Caki2 (cell line): ENCODE measurements around the gene DUSP16. TPM values are rescaled to one million over a fixed set of nuclear protein-coding genes. Genes with fewer than 3 reads are reported as not detected.
"Not testable (repeated sequence)": the region's sequence is repeated elsewhere in the genome, so short reads cannot be mapped to it uniquely, and the experiment has no call there.

Source experiments
- DNase-seq: peaks from one replicate; pipeline ENCODE4 v3.0.0-alpha.2; 2015; ENCODE audit warnings: low read depth
- in situ Hi-C: cut with HindIII; loops from 2 replicates; pipeline ENCODE4 v1.10.0; 2016; ENCODE audit warnings: low sequenced_read_pairs, low pct_unique_long_range_greater_than_20kb, mixed read lengths
- total RNA-seq: library from RNA; depleted of rRNA; stranded (reverse); fragments of >200 nt; shearing (Covaris generic); gene quantifications from 2 replicates; pipeline ENCODE4 v1.2.3, GENCODE V29; 2014; ENCODE audit warnings: low replicate concordance

Gene DUSP16
- total RNA-seq, 1 experiment from 2014 or later = 9.9 TPM

- in situ Hi-C loops = no loop called here
- no peak for DNase-seq
Measured at GRCh38 chr12:12531194-12531593, 31.5 kb downstream of the DUSP16 start.

GRCh38 chr12:12529783-12530421 is 32.8 kb downstream of the DUSP16 start:
- DNase-seq = no peak
- in situ Hi-C loops = no loop called here

- DNase-seq = no peak
- in situ Hi-C loops = no loop called here
Measured at GRCh38 chr12:12528361-12529270, 34.0 kb downstream of the DUSP16 start.

- in situ Hi-C loops = no loop called here
- DNase-seq = no peak
Measured at GRCh38 chr12:12527820-12528296, 34.8 kb downstream of the DUSP16 start.

- in situ Hi-C loops = no loop called here
- no peak for DNase-seq
Measured at GRCh38 chr12:12524128-12524527, 38.5 kb downstream of the DUSP16 start.

- in situ Hi-C loops = no loop called here
- DNase-seq = no peak
Measured at GRCh38 chr12:12523229-12523628, 39.4 kb downstream of the DUSP16 start.

- in situ Hi-C loops, DNase-seq: not testable (repeated sequence)
Measured at GRCh38 chr12:12522657-12523056, 40.0 kb downstream of the DUSP16 start.

- in situ Hi-C loops = no loop called here
- DNase-seq = no peak
Measured at GRCh38 chr12:12521888-12522287, 40.8 kb downstream of the DUSP16 start.

- no peak for DNase-seq
- in situ Hi-C loops = no loop called here
Measured at GRCh38 chr12:12521044-12521485, 41.6 kb downstream of the DUSP16 start.

GRCh38 chr12:12520273-12520672 is 42.4 kb downstream of the DUSP16 start:
- no peak for DNase-seq
- in situ Hi-C loops = no loop called here

GRCh38 chr12:12519354-12519998 is 43.2 kb downstream of the DUSP16 start:
- in situ Hi-C loops = no loop called here
- DNase-seq = no peak

- DNase-seq = no peak
- in situ Hi-C loops = no loop called here
Measured at GRCh38 chr12:12518919-12519318, 43.7 kb downstream of the DUSP16 start.

- DNase-seq = no peak
- in situ Hi-C loops = no loop called here
Measured at GRCh38 chr12:12518464-12518845, 44.2 kb downstream of the DUSP16 start.

GRCh38 chr12:12513416-12514006 is 49.2 kb downstream of the DUSP16 start:
- DNase-seq = no peak
- in situ Hi-C loops = no loop called here

GRCh38 chr12:12511895-12512711 is 50.6 kb downstream of the DUSP16 start:
- in situ Hi-C loops = no loop called here
- no peak for DNase-seq

GRCh38 chr12:12511021-12511783 is 51.5 kb downstream of the DUSP16 start:
- no peak for DNase-seq

GRCh38 chr12:12510551-12510950 is 52.1 kb downstream of the DUSP16 start:
- no peak for DNase-seq
- in situ Hi-C loops = no loop called here

More at GRCh38 chr12:12511021-12511783, 51.5 kb downstream of the DUSP16 start:
- in situ Hi-C loops = no loop called here
